Amniotic stem cell (primary cell): ENCODE results near the gene CHRNA4.
"Not testable (repeated sequence)": the region's sequence is repeated elsewhere in the genome, so short reads cannot be mapped to it uniquely, and the experiment has no call there.

Experiments
- DNase-seq: peaks from one replicate; lab custom pipeline; 2025; lab: John Stamatoyannopoulos, UW

CHRNA4 gene

DNA sequence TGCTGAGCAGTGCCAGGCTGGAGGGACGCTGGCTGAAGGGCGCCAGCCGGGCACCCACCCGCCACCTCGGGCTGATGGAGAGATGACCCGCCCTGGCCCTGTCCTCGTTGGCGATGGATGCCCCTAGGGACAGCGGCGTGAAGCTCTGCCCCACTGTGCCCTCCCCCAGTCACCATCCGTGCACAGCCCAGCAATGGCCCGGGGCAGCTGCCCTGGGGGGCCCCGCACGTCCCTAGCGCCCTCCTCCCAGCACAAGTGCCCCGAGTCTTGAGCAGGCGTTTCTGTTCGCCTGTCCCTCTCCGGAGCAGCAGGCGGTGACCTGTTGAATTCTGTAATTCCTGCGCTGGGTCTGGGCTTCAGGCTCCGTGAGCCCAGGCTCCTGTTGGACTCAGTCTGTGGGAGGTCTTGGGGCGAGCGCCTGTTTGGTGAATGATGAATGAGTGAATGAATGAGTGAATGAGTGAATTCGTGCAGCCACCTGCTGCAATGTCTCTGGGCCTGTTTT, 36.8 kb upstream of the CHRNA4 start:
- no peak for DNase-seq

DNA sequence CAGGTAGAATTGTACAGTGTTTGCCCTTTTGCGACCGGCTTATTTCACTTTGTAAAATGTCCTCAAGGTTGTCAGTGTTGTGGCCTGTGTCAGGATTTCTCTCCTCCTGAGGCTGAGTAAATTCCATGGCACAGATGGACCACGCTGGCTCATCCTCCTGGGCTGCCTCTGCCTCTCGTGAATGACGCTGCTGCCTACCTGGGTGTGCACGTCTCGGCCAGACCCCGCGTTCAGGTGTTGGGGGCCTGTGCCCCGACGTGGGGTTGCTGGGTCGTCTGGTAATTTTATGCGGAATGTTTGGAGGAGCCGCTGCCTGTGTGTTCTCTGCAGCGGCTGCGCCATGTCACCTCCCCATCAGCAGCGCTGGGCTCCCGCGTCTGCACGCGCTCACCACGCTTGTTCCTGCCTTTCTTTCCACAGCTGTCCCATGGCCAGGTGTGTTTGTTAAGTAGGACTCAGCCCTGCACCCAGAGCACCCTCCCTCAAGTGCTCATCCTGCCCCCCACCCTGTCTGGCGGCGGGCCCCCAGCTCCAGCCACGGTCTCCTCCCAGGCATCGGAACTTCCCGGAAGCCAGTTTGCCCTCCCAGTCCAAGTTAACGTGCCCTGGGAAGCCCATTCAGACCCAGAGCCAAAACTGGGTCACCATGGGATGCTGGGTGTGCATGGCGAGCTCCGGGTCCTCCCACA, 36.1 kb upstream of the CHRNA4 start:
- no peak for DNase-seq

DNA sequence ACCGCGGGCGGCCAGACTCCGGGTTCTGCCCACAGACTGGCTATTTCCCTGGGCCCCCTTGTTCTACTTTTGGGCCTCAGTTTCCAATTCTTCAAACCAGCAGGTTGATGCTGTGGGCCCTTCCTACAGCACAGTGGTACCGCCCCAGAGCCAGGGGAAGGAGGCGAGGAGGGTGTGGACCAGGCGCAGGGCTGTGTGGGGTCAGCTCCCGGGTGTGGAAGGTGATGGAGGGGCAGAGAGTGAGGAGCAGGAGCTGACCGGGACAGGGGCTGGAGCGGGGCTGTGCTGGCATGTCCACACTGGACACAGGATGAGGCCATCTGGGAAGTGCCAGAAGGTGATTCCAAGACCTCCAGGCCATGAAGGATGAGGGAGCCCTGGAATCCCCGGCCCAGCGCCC, 35.2 kb upstream of the CHRNA4 start:
- no peak for DNase-seq

DNA sequence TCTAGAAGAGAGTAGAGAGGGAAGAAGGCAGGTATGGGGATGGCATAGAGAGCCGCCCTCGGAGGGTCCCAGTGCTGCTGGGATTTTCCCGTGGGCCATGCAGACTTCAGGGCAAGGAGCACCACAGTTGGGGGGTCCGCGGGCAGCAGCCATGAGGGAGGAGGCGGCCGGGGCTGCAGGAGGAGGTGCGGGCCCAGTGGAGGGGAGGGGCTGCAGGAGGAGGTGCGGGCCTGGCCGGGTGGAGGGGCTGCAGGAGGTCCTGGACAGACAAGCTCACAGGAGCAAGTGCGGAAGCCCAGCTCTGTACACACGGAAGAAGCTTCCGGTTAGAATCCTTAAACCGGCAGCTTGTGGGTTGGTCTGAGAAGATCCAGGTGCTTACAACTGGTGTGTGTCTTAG, 34.6 kb upstream of the CHRNA4 start:
- no peak for DNase-seq

DNA sequence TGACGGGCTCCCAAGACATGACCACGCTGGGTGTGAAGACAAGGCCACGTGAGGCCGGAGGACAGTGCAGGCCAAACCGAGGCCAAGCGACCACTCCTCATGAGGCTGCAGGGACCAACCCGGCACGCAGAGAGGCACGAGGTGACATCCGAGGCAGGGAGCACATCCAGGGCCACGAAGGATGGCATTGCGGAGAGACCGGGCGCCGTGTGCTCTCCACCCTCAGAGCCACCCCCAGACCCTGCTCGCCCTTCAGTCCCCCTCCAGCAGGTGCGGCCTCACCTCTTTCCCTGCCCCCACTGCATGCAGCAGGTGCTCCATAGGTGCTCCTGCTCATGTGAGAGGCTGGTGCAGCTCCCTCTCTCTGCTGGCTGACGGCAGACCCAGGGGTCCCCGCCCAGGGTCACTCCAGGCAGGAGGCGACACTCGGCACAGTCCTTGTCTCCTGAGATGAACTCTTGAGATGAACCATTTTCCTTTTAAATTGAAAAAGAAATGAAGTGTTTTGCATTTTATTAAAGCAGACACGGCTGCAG, 33.8 kb upstream of the CHRNA4 start:
- no peak for DNase-seq

DNA sequence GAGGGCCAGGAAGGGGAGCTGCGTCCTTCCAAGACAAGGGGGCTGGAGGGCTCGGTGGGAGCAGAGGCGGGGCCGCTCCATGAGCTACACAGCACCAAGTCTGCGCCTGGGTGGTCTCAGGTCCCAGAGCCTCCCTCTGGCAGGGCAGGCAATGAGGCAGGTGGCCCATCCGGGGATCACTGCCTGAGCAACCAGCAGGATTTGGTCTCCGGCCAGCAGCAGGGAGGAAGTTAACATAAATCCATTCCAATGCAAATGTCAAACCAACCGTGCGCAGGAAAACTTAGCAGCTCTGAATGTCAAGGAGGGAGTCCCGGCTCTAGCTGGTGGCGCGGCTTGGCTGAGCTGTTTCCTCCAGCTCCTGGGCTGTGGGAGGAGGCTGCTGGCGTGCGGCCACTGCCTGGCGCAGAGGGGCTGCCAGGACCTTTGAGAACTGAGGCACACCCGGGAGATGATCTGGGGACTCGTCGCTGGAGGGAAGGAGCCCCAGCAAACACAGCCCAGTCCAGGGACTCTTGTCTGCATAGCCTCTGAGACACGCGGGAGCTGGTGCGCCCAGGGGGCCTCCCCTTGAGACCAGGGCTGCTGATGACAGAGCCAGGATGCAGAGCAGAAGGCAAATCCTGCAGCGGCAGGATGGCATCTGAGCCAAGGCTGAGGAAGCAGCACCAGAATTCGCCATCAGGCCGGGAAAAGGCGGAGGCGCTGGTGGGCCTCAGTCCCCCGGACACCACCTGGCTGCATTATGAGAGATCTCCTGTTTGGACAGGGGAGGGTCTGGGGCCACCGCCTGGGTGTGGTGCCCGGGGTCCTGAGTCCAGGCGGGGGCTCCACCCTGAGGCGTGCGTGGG, 33.1 kb upstream of the CHRNA4 start:
- no peak for DNase-seq

DNA sequence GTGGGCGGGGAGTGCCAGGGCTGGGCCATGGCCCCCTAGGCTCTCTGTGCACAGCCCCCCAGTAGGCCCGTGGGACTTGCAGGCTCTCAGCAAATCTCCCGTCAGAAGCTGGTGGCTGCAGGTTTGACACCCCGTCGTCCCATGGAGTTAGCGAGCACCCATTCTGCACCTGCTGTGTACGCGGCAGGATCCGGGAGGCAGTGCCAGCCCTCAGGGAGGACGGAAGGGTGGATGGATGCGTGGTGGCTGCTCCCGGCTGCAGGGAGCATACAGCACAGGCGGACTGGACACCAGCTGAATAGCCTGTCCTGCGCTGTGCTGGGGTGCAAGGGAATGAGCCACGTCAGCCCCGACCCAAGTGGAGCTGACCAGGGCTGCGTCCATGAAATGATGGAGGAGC, 32.4 kb upstream of the CHRNA4 start:
- DNase-seq: no peak

DNA sequence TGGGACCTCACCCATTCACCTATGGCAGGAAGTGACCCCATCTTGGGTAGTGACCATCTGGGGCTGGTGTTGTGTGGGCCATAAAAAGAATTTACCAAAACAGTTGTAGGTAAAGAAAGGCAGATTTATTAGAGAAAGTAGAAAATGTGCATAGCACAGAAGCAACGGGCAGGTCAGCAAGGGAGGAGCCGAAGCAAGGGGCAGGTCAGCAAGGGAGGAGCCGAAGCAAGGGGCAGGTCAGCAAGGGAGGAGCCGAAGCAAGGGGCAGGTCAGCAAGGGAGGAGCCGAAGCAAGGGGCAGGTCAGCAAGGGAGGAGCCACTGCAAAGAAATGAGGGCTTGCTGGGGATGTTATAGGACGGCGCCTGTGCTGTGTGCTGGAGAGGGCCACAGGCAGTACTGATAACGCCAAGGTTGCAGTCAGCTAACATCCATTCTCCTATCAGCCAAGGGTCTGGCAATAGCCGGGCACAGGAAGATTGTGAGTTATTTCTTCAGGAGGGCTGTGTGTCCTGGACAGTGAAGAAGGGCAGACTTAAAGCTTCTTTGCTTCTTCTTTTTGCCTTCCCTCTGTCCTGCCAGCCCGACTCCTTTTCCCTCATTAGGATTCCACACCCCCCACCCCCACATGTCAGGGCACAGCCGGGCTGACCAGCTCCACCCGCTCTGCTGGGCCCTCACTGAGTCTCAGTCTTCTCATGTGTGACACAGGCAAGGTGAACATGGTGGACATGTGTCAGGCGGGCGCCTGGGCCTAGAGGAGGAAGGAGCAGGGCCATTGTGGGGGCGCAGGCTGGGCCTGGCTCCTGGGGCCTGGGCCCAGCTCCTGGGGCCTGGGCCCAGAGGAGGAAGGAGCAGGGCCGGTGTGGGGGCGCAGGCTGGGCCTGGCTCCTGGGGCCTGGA, 31.6 kb upstream of the CHRNA4 start:
- DNase-seq: no peak

DNA sequence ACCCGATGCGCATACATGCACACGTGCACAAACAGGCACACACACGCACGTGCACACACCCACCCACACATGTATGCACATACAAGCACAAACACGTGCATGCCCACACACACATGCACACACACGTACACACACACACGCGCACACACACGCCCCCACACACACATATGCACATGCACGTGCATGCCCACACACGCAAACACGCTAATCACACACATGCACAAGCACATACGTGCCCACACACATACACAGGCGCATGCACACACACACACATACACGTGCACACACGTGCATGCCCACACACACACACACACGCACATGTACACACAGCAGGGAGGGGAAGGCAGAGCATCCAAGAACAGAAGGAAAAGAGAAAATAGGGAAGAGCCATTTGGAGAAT, 26.8 kb upstream of the CHRNA4 start:
- DNase-seq: no peak

DNA sequence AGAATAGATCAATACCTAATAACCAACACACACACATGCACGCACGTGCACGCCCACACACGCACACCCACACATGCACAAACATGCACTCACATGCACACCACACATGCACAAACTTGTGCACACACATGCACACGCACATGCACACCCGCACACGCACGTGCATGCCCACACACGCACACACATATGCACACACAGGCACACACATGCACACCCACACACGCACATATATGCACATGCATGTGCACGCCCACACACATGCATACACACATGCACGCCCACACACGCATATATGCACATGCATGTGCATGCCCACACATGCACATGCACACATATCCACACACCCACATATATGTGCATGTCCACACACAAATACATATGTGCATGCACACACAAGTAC, 26.2 kb upstream of the CHRNA4 start:
- DNase-seq: no peak

DNA sequence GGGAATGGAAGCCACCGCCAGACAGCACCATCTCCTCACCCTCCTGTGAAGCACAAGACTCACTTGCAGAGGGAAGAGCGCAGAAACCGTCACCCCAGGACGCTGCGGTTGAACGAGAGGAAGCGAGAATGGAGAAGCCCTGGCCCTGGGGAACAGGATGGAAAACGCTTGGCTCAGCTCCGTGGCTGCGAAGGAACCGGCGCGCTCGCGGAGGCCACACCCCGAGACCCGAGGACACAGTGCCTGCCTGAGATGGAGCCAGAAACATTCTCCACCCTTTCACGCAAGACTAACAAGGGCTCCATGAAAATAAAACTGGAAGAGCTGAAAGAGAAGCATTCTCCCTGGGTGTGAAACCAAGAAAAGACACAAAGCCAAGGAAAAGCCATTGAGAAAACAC, 25.3 kb upstream of the CHRNA4 start:
- DNase-seq: no peak

DNA sequence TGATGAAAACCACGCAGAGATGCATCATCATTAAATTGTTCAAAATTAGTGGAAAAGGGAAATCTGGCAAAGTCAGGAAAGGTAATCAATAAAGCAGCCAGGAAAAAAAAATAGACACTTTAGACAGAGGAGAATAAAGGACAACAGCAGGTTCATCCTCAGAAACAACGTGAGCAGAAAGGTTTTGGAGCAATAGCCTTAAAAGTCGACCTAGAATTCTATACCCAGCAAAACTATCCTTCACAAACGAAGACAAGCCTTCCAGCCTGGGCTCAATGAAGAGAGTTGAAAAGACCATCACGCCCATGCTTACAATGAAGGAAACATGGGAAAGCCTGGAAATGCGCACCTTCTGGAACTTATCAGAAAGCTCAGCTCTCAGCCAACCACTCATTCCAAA, 24.7 kb upstream of the CHRNA4 start:
- DNase-seq: no peak

DNA sequence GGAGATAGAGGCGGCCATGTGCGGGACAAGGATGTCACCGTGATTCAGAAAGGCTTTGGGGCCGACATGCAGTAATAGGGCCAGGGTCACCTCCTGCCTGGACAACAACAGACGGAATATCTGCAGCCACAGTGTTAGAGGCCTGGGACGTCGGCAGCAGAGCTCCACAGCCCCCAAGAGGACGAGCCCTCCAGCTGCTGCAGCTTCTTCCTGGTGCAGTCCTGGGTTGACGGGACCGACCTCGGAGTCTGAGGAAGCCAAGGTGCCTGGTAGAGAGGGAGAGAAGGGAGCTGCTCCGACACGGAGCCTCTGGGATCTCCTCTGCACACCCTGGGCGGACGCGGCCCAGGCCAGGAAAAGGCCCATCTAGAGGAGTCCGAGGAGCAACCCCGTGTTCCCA, 23.2 kb upstream of the CHRNA4 start:
- no peak for DNase-seq

DNA sequence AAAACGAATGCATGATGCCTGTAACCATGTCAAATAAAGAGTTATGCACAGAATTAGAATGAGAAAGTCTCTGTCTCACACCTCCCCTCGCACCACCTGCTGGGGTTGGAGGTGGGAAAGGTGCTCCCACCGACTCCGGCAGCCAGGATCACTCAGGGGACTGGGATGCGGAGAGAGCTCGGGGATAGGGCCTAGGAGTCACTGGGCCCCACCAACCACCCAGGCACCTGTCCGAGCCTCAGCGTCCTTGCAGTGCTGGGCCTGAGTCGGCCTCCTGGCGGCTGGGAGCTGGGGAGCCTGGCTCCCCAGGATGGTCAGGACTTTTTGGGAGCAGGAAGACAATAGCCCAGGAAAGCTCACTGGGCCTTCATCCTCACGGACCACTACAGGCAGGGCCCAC, 22.4 kb upstream of the CHRNA4 start:
- DNase-seq: no peak

DNA sequence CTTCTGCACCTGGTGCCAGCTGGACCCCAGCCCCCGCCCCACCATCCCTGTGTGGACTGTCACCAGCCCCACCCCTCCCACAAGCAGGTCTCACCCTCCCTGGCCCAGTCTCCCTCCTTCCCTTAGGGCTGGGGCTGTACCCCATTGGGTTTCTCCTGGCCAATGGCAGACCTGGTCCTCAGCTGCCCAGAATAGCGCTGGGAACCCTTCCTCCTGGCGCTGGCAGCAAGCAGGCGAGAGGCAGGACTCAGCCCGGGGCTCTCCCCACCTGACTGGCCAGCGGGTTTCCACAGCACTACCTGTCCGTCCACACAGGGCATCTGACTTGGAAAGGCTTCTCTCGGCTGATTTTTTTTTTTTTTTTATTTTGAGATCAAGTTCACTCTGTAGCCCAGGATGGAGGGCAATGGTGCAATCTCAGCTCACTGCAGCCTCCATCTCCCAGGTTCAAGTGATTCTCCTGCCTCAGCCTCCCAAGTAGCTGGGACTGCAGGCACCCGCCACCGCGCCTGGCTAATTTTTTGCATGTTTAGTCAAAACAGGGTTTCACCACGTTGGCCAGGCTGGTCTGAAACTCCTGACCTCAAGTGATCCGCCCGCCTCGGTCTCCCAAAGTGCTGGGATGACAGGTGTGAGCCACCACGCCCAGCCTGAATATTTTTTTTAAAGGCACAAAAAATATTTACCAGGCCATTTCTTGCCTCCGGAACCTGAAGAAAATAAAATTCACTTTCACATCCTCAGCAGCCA, 21.6 kb upstream of the CHRNA4 start:
- DNase-seq: no peak

DNA sequence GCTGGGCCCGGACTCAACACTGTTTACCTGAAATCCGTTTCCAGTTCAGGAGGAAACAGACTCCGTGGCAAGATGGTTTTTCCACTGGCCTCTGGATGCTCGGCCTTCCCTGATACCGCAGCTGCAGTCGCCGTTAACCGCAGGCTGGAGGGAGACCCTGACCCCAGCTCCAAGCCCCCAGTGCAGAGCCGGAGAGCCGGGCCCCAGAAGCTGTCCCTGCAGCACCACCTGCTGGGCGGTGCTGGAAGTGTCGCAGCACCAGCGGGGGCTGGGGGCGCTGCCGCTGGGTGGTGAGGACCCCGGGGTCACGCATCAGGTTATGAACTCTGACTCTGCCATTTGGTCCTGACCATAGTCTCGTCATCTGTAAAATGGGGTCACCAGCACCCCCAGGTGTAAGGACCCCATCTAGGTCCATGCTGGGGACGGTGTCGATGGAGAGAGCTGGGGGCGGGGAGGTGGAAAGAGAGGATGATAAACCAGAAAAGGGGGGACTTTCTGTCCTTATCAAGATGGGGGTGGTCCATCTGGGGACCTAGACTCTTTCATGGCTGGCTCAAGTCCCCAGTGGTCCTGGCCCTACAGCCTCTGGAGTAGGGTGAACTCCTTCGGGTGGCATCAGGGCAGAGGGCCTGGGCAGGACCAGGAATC, 20.8 kb upstream of the CHRNA4 start:
- no peak for DNase-seq

DNA sequence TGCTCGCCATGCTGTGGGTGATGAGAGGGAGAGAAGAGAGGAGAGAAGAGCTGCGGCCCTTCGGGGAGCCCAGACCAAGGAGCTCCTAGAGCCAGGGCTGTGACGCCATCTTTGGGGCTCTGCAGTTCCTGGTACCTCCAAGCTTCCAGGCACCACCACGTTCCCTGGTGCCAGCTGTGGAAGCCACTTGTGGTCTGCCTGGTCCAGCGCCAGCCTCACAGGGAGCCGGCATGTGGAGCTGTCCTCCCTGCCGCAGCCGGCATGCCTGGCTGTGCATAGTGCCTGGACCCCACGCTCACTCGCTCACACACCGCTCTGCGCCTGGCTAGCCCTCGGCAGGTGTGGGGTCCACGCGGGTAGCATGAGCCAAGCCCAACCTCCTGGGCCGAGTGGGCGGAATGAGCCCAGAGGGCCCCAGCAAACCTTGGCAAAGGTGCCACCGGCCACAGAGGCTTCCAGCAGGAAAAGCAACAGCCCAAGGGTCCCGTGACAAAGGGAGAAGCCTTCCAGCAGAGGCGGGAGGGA, 19.3 kb upstream of the CHRNA4 start:
- DNase-seq: no peak

DNA sequence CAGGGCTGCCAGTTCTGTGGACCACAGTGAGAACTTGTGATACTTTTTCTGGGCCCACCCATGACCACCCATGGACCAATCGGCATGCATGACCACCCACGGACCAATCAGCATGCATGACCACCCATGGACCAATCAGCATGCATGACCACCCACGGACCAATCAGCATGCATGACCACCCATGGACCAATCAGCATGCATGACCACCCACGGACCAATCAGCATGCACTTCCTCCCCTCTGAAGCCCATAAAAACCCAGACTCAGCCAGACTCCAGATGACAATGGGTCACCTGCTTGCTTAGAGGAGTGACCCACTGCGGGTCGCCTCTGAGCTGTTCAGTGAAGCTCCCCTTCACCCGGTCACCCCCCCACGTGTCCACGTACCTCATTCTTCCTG, 18.7 kb upstream of the CHRNA4 start:
- DNase-seq: not testable (repeated sequence)

DNA sequence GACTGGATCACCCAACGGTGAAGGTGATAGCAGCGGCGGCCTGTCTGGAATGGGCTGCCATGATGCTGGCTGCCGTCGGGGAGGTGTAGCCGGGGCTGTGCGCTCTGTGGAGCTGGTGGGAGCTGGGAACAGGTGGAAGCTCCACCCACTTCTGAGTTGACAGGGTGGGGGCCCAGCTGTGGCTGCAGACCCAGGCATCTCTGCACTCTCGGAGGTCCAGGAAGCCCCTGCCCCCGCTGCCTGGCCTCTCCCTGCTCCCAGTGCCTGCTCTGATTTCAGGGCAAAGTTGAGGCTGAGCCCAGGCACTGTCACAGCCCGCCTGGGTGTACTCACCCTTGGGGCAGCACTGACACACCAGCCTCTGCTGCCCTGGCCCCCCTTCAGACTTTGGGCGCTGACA, 18.1 kb upstream of the CHRNA4 start:
- DNase-seq: no peak

DNA sequence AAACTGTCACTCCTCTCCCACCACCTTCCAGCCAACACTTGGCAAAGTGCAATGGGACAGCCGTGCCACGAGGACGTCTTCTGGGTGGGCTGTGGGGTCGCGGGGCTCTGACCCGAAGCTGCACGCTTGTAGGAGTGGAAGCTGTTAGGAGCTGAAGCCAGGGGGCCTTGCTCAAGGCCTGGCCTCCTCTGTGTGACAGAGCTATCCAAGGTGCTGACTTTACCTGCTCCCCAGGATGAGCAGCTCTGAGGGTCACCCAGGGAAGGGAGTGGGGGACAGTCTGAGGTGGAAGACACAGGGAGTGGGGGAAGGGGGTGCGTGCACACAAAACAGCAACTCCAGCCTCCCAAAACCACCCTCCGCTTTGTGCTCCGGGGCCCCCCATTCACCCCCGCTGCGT, 17.5 kb upstream of the CHRNA4 start:
- no peak for DNase-seq

DNA sequence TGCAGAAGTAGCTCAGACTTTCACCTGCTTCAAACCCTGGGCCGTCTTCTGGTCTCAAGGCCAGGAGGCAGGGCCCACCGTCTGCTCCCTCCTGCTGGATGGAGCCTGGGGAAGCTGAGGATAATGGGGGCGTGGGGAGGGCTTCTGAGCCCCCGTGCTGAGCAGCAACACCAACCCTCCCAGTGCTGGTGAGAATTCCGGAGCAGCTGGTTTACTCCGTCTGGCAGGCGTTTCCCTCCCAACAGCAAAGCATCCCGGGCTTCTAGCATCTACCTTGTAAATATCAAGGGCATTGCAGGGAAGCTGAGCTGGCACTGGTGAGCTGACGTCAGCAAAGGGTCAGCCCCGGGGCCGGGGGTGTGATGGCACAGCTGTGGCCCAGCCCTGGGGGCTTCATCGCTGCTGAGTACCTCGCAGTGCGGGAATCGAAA, 16.8 kb upstream of the CHRNA4 start:
- DNase-seq: no peak
